ENCODE measurements around the gene C16orf46.

C16orf46 gene

GRCh38 chr16:81073560-81074330 lies 3.3 kb downstream of the C16orf46 start:
- DNase-seq (ENCODE audit: low read depth): no peak

- no peak for DNase-seq (ENCODE audit: low read depth)
These were observed 5.2 kb downstream of the C16orf46 start for GRCh38 chr16:81071805-81072204.

DNA sequence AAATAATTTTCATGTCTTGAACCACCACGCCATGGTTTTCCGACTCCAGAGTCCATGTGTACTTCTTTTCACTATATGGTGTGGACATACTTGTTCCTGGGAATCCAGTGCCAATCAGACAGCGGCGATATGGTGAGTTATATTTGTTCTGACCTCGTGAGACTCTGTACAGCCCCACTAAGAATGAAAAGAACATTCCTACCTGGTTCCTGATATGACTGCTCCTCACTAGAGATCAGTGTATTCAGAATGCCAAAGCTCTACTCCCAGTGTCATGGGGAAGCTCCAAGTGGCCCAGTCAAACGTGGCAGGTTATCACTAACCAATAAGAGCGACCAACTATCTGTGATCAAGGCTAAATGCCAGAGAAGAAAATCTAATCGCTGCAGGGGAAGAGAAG lies 6.1 kb downstream of the C16orf46 start:
- no peak for DNase-seq (ENCODE audit: low read depth)

GRCh38 chr16:81069063-81069462 lies 8.0 kb downstream of the C16orf46 start:
- DNase-seq (ENCODE audit: low read depth): no peak

DNA sequence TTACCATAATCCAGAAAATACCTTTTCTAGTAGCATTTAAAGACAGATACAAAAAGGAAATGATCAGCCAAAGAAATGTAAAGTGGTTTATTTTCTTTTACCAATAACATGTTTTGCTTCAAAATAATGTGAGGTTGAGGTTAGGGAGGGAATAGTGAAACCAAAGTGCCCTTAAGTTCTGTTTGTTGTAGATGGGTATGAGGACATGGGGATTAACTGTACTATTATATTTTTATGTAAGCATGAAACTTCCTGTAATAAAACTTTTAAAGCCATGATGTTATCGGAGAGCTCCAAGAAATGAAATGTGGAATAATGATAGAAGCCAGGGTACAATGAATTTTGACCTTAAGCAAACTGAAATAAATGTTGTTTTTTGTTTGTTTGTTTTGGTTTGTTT lies 9.9 kb downstream of the C16orf46 start:
- DNase-seq (ENCODE audit: low read depth): no peak

DNA sequence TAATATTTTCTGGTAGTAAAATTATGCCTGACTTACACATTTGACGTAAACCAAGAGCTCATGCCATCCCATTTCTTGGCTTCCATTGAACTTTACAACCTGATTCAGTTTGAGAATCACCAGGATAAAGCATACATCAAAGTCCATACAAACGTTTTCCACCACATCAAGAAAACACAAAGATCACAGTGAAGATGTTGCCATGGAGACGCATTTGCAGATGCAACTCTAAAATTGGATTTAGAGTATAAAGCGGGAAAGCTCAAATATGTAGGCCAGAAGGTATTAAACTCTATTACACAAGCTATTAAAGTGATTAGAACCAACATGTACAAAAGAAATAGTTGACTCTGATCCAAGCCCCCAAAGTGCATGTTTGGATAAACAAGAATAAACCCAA lies 10.4 kb downstream of the C16orf46 start:
- DNase-seq (ENCODE audit: low read depth): no peak

DNA sequence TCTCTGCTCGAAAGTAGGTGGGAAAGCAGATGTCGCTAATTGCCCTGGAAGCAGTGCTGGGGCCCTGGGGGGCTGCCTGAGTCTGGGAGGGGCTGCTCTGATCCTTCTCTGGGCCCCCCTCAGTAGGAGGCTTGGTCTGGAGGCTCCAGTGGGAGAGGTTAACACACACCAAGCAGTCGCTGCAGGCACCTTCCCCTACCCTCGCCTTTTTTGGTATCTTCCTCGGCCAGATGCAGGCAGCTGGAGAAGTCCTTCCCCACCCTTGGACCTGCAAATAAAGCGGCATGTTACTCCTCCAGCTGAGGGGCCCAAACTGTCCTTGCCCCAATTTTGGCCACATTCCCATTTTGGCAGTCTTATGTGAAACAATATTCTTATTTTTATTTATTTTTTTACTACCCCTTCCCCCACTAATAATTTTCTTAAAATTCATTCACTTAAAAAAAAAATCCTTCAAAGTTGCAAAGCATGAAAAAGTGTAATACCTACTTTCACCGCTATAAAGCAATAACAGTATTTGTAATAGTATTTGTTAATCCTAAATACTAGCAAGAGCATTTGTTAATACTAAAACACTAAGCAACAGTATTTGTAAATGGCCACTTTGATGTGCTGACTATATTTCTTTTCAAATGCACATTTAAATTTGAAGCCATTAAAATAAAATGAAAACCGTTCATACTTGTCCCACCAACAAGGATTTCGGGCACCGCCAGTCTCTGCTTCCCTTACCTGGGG lies 15.0 kb downstream of the C16orf46 start:
- DNase-seq (ENCODE audit: low read depth): no peak

DNA sequence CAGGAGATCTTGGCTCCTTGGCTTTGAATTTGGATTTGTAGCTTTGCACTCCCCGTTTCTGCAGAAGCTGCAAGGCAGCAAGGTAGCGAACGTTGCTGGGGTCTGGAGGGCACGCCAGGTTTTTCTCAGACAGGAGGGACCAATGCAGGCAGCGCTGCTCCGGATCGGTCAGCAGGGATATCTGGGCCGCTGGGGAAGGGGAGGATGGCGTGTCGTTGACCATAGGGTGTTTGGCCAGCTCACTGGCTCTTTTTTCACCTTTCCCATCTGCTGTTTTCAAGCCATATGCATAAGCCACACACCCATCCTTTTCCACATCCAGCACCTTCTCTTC lies 15.8 kb downstream of the C16orf46 start:
- no peak for DNase-seq (ENCODE audit: low read depth)

GRCh38 chr16:81060576-81061306 lies 16.3 kb downstream of the C16orf46 start:
- no peak for DNase-seq (ENCODE audit: low read depth)

- DNase-seq (ENCODE audit: low read depth): no peak
These were observed 23.3 kb downstream of the C16orf46 start for GRCh38 chr16:81053761-81054160.

- no peak for DNase-seq (ENCODE audit: low read depth)
These were observed 34.2 kb downstream of the C16orf46 start for GRCh38 chr16:81042821-81043220.

DNA sequence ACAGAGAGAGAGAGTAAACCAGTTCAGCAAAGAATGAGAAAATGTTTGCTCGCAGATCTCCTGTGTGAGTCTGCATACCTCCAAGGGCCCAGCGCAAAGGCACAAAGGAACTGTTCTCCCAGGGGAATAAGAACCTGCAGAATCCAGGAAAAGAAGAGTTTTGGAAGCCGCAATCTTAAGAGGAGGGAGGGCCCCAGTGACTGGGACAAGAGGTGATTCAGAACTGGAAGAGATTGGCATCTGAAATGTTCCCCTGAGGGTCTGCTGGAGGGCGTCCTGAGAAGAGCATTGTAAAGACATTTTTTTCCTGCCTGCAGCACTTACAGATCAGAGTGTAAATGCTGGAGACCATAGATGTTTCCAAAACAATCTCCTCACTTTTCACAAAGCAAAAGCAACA lies 35.3 kb downstream of the C16orf46 start:
- no peak for DNase-seq (ENCODE audit: low read depth)

DNA sequence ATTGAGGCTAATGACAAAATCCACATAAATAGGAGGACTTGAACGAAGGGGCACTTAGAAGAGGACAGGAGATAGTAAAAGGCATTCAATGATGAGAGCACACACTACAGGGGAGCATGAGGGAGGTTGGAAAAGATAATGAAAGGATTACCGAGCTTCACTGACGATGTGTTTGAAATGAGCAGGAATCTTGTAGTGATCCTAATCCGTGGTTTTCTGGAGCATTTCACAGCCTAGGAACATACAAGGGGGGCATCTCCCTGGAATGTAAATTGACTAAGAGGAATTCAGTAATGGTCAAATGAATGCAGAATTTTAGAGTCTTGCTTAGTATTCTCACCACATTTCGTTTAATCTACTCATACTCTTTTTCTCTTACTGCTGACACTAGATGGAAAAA lies 36.2 kb downstream of the C16orf46 start:
- DNase-seq (ENCODE audit: low read depth): no peak

GRCh38 chr16:81040131-81040530 lies 36.9 kb downstream of the C16orf46 start:
- DNase-seq (ENCODE audit: low read depth): no peak

GRCh38 chr16:81036751-81037350 lies 40.2 kb downstream of the C16orf46 start:
- no peak for DNase-seq (ENCODE audit: low read depth)

DNA sequence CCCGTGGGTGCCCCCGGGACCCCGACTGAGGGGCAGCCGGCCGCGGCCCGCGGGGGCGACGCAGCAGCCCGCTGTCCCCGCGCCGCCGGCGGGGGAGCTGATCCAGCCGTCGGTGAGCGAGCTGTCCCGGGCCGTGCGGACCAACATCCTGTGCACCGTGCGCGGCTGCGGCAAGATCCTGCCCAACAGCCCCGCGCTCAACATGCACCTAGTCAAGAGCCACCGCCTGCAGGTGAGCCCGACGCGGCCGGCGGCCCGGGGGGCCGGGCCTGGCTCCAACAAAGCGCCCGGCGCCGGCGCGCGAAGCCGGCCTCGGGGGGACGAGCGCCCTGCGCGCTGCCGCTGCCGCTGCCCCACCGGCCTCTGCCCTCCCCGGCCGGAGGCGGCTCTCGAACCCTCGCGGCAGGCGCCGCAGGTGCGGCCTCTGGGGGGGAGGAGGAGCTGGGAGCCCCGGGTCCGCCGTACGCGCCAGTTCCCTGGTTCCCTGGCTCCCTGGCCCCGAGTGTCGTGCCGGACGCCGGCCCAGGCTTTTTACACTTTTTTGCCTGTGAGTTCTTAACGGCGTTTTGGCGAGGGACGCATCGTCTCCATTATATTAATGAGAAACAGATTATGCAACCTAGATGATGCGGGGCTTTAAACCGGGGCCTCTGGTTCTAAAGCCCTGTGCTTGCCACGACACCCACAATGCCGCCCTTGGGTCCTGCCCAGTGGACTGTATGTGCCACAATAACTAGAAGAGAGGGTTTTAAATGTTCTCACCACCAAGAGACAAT lies 40.9 kb downstream of the C16orf46 start:
- DNase-seq (ENCODE audit: low read depth): no peak

DNA sequence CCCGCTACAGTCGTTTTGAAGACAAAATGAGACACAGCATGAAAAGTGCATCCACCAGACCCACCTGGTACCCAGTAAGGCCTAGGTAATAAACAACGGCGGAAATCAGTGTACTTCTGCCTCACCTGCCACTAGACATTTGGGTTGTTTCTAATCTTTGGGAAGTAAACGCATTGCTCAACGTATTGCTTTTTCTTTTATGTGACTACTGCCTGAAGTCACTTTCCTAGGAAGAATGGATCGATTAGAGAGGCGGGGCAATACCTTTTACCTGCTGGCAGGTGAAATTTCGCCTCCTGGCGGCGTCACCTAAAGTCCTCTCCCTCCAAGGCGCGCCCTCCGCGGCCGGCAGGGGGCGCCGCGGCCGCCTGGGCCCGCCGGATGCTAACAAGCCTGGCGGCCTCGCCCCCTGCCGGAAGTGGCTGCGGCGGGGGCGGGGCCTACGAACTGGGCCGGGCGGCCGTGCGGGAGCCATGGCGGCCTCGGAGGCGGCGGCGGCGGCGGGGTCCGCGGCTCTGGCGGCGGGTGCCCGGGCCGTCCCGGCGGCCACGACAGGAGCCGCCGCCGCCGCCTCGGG lies 41.6 kb downstream of the C16orf46 start, which contains the start of gene ATMIN:
TSS of gene ATMIN (plus strand) at position 445 of the 577 bp plus-strand sequence. CDS start at position 474, 29 bp downstream.
- DNase-seq (ENCODE audit: low read depth): peak; percentile 74

GRCh38 chr16:81029930-81030604 lies 47.0 kb downstream of the C16orf46 start:
- DNase-seq (ENCODE audit: low read depth): no peak

DNA sequence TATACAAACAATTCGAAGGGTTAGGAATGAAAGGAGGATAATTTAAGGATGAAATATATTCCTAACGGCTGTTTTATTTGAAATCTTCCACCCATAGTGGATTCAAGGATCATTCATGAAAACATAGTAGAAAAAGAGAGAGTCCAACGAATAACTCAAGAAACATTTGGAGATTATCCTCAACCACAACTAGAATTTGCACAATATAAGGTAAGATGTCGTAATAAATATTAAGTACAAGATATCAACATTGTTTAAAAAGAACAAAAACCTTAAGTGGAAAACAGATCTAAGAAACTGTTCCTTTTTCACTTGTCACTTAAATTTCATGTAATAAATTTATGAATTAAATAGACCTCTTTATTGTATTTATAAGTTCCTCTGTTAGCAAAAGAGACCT lies 50.6 kb downstream of the C16orf46 start:
- no peak for DNase-seq (ENCODE audit: low read depth)

GRCh38 chr16:81018496-81018895 lies 58.5 kb downstream of the C16orf46 start:
- no peak for DNase-seq (ENCODE audit: low read depth)

DNA sequence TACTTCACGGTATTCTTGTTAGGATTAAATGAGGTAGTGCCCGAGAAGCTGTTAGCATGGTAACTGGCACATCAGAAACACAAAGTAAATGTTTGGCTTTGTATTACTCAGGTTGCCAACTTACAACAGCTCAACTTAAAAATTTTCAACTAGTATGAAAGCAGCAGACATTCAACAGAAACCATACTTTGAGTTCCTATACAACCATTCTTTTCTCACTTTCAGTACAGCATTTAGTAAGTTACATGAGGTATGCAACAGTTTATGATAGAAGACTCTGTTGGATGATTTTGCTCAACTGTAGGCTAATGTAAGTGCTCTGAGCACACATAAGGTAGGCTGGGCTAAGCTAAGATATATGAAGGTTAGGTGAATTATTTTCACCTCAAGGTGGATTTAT lies 62.4 kb downstream of the C16orf46 start:
- no peak for DNase-seq (ENCODE audit: low read depth)
